GM18519 (cell line): ENCODE data around the gene KIAA1549.

ENCODE experiments used
- ATAC-seq: cut with Tn5 transposase; IDR thresholded peaks from one replicate; pipeline ENCODE4 v1.9.1; 2021; ENCODE audit warnings: mild to moderate bottlenecking, moderate library complexity; ENCODE audit not compliant: unreplicated experiment, low FRiP score

Gene KIAA1549

DNA sequence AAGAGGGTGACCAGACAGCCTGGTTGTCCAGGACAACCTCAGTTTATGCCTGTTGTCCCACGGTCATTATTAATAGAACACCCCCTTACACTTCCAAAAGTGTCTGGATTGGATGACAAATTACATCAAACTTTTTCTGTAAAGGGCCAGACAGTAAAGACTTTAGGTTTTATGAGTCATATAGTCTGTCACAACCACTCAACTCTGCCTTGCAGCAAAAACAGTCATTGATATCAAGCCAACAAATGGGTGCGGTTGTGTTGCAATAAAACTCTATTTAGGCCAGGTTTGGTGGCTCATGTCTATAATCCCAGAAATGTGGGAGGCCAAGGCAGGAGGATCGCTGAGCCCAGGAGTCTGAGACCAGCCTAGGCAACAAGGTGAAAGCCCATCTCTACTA is 116.5 kb downstream of the KIAA1549 start:
- ATAC-seq: no peak

DNA sequence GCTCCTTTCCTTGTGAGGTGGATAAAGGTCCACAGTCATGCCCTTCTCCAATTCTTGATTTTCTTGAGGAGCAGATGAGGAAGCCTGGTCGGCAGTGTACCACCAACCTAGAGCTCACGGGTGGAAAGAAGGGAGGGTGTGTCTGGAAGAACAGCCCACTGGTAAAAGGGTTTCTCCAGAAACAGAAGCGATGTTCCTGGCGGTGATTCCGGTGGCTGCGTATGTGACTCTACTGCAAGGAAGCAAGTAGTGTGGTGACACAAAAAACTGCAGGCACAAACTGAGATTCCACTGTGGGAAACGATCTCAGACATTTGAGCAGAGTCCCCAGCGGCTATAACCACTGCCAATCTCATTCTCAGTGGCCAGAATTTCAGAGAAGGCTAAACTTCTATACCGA is 117.3 kb downstream of the KIAA1549 start:
- ATAC-seq: no peak

DNA sequence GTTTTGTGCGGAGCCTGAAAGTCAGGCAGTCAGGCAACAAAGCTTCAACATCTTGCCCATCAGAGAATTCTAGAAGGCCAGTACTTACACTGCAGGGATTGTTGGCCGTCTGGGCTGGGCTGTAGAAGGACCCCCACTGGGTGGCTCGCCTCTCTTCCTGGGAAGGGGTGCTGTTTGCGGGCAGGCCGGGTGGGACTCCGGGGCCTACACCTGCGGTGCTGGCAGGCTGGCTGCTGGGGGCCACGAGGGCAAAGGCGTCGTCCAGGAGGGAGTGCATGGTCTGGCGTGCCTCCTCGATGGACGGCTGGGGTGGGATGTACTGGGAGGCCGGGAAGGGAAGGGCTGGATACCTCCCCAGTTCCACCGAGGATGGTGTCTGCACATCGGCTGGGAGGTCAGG is 120.1 kb downstream of the KIAA1549 start:
- ATAC-seq: no peak

DNA sequence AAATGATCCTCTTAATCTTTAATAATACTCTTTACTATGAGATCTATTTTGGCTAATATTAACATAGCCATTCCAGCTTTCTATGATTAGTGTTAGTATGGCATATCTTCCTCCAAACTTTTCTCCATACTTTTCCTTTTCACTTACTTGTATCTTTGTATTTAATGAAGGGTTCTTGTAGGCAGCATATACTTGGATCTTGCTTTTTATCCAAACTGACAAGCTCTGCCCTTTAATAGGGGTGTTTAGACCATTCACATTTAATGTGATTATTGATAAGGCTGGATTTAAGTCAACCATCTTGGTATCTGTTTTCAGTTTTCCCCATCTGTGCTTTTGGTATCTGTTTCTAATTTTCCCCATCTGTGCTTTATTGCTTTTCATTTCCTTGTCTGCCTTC is 123.5 kb downstream of the KIAA1549 start:
- ATAC-seq: no peak

DNA sequence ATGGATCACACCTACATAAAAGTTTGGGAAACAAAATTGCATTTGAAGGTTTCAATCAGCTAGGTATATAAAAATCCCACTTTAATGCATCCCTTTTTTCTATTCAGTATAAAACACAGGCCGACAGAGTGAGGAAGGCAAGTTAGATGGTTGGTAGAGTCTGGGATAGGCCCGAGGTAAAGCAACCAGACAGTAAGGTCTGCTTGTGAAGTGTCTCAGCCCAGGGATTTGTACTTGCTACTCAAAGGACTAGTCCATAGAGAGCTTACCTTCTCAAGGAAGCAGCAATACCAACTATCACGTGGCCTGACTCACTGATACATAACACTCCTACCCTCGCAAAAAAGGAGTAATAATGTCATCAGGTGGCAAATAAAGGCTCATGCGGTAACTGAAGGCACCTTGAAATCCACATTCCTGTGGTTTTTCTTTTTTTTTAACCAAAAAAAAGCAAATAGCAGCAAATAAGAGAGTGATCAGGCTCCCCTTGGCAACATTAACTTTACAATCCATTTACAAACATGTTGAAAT is 127.0 kb downstream of the KIAA1549 start:
- no peak for ATAC-seq

DNA sequence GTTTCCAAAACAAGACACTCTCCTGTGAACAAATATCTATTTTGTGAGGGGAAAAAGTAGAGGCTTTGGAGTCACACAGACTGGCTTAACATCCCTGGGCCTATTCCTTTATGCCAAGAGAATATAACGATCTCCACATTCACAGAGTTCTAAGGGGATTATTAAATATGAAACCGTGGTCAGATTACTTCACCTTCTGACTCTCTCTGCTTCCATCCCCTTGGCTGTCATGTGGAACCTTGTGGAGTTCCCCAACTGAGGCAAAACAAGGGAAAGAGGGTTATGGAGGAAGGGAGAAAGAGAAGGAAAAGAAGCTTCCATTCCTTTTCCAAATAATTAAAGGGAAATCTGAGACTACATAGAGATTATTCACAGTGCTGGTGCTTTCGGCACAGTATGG is 127.7 kb downstream of the KIAA1549 start:
- no peak for ATAC-seq

DNA sequence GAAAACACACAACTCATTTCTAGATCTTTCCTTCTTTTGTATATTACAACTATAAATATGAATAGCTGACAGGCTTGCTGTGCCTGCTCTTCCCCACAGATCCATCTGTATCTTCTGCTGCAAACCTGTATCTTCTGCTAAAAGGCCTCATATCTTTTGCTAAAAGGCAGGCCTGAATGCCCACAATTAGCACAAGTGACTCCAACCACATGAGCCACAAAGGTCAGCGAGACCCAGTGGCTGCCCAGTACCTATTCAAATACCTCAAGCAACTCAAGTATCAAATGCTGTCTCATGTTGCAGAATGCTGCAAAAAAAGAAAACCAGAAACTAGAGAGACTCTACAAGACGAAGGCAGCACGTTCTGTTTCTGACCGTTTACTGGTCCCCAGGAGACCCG is 128.7 kb downstream of the KIAA1549 start:
- ATAC-seq: no peak

DNA sequence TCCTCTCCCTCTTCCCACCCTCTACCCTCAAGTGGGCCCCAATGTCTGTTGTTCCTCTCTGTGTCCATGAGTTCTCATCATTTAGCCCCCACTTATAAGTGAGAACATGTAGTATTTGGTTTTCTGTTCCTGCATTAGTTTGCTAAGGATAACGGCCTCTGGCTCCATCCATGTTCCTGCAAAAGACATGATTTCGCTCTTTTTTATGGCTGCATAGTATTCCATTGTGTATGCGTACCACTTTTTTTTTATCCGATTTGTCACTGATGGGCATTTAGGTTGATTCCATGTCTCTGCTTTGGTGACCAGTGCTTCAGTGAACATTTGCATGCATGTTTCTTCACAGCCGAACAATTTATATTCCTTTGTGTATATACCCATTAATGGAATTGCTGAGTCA is 131.5 kb downstream of the KIAA1549 start:
- no peak for ATAC-seq

DNA sequence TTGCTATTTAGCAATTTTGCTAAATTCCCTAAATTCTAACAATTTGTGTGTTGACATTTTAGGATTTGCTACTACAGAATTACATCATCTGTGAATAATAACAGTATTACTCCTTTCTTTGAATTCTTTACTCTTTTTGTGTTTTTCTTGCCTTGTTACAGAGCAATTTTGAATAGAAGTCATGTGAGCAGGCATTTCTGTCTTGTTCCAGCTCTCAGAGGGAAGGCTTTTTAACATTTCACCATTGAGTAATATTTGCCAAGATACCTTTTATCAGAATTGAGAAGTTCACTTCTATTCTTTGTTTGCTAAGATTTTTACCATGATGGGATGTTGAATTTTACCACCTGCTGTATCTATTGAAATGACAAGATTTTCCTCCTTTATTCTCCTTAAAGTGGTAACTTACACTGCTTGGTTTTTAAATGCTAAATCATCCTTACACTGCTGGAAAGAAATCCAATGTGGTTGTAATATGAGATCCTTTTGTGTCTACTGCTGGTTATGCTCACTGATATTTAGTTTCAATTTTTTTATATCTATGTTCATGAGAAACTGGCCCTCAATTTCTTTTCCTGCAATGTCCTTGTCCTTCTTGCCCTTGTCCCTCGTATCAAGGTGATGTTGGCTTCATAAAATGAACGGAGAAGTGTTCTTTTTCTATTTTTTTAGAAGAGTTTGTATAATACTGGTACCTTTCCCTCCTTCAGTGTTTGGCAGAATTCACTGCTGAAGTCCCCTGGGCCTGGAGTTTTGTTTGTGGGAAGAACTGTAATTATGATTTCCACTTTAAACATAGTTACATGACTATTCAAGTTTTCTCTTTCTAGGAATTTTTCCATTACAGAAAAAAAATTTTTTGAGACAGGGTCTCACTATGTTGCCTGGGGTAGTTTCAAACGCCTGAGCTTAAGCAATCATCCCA is 132.9 kb downstream of the KIAA1549 start:
- no peak for ATAC-seq

DNA sequence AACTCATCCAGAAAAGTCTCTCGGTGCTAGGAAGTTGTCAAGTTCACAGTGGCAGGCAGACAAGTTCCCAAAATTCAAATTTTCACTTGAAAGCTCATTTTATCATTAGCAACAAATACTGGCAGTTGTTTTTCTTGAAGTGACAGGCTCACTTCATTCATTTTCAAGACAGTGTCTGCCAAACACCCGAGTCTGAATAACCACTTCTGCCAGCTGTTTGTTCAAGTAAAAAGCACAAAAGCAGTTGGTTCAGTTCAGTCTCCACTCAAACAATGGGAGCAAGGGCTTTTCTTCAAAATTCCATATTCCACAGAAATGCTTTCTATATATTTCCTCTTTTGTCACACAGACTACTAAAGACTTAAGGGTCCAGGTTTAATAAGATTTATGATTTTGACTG is 135.5 kb downstream of the KIAA1549 start:
- ATAC-seq: no peak

DNA sequence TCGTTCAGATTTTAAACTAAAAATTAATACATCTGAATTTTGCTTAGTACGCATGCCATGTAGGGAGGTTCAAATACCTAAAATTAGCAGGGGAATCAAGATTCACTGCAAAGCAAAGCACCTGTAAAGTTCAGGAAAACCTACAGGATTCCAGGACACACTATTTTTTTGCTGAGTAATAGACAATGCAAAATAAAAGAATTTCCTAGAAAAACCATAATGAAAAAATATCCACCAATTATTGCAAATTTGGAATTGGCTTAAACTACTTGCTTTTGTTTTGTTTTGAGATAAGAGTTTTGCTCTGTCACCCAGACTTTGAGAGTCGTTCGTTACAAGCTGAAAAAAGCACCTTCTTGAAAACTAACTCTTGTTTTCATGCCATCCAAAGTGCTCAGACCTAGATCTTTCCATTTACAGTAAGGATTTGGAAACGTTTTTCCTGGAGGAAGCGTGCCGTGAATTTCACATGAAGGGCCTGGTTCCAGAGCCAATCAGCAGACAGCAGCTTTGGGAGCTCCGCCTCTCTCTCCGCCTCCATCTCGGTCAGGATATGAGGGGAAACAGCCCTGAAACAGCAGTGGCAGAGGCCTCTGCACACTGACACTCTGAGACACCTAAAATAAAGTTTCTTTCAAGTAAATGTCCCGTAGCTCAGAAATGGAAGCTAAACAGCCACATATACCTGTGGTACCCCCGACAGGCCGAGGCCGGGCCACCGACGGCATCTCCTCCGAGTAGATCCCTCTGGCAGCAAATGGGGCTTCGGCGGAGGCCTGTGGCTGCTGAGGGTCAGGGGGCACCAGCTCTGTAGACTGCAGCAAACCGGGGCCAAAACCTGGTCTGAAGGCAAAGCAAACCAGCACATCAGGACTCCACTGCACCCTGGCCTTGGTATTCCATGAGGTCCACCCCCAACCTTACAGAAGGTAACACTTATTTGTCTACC is 137.3 kb downstream of the KIAA1549 start:
- ATAC-seq: no peak

DNA sequence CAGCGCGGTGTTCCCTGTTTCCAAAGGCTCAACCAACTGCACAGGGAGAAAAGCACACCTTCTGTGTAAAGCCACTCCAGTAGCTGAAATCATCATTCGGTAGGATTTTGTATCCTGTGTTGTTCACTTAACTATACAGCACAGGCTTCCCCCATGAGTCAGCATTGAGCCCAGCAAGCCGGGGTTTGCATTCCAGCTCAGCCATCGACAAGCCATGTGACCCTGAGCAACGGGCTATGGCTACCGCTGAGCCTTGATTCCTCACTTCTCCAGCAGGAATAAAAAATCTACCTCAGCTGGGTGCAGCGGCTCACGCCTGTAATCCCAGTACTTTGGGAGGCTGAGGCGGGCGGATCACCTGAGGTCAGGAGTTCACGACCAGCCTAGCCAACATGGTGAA is 139.1 kb downstream of the KIAA1549 start:
- ATAC-seq: no peak

DNA sequence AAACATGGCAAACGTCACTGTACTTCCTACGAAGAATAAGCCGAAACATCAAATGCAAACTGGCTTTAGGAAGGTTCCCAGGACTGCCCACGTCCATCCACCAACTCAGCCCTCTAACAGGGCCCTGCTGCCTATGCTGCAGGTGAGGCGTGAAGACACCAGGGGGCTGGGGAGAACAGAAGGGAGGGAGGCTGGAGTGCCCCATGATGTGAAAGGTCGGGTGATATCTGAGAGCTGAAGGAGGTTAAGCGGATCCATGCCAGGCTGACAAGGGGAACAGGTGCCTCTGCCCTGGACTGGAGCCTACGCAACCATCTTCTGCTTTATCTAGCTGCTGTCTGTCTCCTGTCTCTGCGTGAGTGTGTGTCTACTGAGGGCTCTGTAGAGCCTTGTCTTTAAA is 143.0 kb downstream of the KIAA1549 start:
- ATAC-seq: no peak

DNA sequence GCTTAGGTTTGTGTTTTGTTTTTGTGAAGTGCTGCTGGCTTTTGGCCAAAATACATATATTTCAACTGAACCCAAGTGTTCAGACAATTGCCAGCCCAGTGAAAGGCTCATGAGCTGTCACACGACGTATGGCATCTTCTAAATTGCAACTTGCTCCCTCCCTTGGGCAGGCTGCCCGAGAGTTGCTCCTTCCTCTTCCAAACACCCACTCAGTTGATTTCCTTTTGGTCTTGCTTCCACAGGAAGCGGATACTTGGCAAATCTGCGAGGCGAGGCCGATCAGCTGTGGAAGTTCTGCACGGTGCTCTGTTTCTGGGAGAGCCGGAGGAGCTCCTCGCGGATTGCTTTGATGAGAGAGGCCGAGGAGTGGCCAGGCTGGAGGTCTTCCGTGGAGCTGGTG is 143.6 kb downstream of the KIAA1549 start:
- ATAC-seq: no peak

DNA sequence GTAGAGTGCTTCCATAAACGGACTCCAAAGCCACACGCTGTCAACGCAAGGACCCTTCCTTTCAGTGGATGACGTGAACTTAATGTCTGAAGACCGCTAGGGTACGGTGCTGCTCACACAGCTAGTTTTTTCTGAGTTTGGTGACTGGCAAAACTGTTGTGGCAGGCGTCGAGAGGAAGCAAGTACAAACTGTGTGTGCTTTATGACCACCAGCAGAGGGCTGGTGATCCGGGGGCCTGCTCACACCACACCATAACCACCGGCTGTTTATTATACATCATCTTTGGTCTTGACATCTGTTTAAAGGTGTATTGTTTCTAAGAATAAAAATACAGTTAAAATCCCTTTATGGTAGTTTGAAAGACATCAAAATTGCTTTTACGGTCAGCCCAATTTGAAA is 146.1 kb downstream of the KIAA1549 start:
- ATAC-seq: no peak

DNA sequence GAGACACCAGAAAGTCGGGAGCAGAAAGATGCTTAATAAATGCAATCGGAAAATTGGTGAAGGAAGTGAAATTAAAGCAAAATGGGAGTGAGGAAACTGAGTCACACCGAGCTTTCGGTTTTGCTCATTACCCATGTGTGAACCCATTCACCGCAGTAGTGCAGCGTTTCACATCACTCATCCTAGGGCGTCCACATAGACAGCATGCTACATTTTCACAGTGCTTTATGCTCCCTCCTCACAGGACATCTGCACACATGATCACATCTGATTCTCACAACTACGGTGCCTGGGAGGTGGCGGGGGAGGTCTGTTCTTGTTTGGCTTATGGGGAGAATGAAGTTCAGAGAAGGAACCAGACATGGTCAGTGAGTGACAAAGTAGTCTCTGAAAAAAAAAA is 146.6 kb downstream of the KIAA1549 start:
- ATAC-seq: no peak

DNA sequence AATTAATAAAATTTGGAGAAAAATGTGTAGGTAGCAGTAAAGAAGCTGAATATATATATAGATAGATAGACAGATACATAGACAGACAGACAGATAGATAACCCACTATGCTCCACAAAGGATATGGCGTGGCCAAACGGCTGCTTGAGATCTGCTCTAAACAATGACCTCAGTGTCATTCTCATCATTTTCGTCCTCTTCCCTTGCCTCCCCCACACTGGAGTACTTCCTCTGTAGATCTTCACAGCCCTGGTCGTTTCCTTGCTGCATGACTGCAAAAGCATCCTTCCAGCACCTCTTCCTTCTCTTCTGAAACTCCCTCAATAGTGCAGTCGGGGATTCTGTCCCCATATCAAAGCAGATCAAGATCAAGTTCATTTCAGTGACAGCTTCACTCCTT is 147.6 kb downstream of the KIAA1549 start:
- no peak for ATAC-seq

DNA sequence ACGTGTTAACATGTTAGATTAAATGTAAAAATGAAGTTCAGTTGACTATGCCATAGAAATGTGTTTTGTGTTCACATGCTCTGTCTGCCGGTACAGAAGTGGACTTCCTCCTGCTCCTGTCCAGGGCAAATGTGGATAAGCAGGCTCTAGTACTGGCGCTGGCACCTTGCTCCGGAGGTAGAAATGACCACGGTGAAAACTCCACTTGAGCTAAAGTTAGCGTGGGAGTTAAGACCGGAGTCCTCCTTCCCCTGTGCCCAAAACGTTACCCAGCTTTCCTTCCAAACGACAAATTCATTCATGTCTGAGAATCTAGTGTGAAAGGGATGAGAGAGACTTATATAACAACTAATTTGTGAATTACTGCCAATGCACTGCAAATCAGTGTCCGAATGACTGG is 148.2 kb downstream of the KIAA1549 start:
- ATAC-seq: no peak

DNA sequence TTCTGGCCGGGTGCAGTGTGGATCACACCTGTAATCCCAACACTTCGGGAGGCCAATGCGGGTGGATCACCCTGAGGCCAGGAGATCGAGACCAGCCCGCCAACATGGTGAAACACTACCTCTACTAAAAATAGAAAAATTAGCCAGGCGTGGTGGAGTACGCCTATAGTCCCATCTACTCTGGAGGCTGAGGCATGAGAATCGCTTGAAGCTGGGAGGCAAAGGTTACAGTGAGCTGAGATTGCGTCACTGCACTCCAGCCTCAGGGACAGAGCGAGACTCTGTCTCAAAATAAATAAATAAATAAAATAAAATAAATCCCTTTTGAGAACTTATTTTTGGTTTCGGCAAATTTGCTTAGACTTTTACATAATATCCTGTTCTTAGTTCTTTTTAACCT is 151.9 kb downstream of the KIAA1549 start:
- no peak for ATAC-seq

DNA sequence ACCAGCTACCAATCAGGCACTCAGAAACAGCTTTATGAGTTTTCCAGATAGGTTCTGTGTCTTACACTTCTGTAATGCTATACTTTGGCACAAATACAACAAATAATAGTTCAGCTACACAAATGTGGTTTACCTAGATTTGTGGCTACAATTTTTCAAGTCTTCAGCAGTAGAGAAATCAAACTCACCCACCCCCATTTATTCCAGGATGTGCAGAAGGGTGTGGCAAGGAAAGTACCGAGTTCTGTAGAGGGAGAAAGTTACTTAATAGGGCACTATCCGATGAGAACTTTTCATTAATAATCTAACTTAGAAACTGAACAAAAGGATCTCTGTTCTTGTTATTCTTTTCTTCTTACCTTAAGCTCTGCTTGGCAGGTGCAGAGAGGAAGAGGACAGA is 152.9 kb downstream of the KIAA1549 start:
- ATAC-seq: no peak

DNA sequence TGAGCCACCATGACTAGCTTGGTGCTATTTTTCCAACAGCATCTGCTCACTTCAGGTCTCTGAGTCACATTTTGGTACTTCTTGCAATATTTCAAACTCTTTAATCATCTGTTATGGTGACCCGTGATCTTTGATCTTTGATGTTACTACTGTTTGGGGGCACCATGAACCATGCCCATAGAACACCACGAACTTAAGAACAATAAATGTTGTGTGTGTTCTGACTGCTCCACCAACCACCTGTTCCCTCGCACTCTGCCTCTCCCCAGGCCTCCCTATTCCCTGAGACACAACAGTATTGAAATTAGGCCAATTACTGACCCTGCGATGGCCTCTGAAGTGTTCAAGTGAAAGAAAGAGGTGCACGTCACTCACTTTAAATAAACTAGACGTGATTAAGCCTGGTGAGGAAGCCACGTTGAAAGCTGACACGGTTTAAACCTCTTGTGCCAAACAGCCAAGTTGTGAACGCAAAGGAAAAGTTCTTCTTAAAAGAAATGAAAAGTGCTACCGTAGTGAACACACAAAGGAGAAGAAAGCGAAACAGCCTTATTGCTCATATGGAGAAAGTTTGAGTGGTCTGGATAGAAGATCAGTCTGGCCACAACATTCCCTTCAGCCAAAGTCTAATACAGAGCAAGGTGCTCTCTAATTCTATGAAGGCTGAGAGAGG is 156.0 kb downstream of the KIAA1549 start:
- ATAC-seq: no peak
